GM19395 (cell line): ENCODE data around the gene SLC16A10.
A peak's percentile ranks its signal among the peaks of the same experiment; 100 is the strongest.
"Not testable (repeated sequence)": the region's sequence is repeated elsewhere in the genome, so short reads cannot be mapped to it uniquely, and the experiment has no call there.

Experiments
- ATAC-seq: cut with Tn5 transposase; IDR thresholded peaks from one replicate; pipeline ENCODE4 v1.9.1; 2021; ENCODE audit warnings: mild to moderate bottlenecking, moderate library complexity; ENCODE audit not compliant: unreplicated experiment

SLC16A10 gene

DNA sequence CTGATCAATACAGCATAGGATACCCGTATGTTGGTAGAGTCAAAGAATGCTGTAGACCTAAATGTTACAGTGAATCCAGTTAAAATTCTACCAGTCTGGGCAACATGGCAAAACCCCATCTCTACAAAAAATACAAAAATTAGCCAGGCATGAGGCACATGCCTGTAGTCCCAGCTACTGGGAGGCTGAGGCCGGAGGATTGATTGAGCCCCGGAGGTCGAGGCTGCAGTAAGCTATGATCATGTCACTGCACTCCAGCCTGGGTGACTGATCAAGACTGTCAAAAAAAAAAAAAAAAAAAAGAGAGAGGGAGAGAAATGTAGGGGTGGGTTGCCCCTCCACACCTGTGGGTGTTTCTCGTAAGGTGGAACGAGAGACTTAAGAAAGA is 167.5 kb downstream of the SLC16A10 start:
- ATAC-seq = no peak

DNA sequence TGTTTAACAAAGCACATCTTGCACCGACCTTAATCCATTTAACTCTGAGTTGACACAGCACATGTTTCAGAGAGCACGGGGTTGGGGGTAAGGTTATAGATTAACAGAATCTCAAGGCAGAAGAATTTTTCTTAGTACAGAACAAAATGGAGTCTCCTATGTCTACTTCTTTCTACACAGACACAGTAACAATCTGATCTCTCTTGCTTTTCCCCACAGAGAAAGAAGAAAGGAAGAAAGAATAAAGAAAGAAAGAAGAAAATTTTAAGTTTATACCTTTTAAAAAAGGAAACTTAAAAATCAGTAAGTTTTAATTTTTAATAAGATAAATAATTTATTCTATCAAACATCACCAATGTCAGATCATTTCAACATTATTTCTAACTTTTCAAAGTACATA is 168.5 kb downstream of the SLC16A10 start:
- ATAC-seq = not testable (repeated sequence)

DNA sequence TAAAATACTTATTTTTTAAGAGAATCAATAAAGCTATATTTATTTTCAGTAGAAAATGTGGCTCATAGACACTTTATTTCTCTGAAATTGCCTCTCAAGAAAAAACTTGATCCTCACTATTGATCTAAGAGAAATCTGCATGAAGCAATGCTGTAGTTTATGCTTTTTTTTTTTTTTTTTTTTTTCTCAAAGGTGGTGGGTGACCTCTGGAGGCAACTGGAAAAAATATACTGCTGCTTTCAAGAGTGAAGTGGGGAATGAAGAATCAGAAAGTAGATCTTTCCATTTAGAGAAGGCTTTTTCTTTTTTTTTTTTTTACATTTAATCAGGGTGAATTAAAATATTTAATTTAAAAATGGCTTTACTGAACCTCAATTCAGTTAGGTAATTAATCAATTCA is 169.3 kb downstream of the SLC16A10 start:
- no peak for ATAC-seq

DNA sequence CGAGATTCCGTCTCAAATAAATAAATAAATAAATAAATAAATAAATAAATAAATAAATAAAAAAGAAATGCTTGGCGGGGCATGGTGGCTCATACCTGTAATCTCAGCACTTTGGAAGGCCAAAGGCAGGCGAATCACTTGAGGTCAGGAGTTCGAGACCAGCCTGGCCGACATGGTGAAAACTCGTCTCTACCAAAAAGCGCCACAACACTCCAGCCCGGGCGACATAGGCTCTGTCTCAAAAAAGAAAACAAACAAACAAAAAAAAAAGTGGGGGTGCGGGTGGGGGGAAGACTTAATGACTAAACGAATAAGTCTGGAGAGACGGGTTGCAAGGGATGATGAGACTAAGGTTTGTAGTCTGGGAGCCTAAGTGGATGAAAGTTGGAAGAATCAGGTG is 170.7 kb downstream of the SLC16A10 start:
- ATAC-seq = no peak

DNA sequence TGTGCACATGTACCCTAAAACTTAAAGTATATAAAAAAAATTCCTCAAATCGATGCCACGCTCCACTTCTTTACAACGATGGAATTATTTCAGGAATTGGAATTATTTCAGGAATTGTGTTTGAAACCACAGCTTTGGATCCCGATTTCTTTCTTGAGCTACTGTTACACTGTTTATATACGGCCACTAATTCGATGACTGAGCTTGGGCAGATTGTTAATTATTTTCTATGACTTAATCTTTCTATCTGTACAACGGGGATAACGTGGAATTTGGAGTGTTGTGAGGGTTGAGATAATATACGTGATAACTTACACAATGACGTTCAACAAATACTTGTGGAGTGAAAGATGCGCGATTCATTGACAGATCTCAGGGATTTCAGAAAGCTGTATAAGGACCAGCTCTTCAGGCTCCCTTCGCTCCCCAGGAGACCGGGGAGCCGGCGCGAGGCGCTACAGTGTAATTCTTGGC is 171.3 kb downstream of the SLC16A10 start:
- no peak for ATAC-seq

DNA sequence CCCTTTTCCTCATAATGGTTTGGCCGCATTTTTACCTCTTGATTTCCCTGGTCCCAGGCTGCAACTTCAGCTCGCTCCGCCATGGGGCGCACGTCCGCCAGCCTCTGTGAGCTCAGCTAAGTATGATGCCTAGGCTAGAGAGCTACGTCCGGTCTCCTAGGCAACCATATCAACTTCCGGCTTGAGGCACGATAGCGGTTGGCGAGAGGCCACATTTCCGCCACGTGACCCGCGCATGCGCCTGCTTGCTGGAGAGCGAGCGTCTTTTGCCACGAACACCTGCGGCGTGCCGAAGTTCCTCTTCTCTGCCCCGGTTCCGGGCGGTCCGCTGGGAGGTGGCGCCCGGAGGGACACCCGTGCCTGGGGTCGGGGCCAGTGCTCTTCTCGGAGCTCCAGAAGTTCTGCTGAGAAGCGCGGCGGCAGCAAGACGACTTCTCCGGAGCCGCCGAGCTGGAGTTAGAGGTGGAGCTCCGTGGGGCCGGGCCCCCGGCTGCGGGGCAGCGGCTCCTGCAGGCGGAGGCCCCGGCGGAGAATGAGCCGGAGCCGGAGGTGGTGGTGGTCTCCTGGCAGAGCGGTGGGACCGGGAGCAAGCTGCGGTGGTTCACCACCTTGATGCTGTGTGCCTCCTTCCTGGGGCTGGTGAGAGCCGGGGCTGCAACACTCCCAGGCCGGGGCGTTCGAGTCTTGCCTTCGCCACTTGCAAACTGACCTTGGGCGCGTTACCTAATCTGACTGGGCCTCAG is 172.0 kb downstream of the SLC16A10 start:
- peak; percentile 99 for ATAC-seq

DNA sequence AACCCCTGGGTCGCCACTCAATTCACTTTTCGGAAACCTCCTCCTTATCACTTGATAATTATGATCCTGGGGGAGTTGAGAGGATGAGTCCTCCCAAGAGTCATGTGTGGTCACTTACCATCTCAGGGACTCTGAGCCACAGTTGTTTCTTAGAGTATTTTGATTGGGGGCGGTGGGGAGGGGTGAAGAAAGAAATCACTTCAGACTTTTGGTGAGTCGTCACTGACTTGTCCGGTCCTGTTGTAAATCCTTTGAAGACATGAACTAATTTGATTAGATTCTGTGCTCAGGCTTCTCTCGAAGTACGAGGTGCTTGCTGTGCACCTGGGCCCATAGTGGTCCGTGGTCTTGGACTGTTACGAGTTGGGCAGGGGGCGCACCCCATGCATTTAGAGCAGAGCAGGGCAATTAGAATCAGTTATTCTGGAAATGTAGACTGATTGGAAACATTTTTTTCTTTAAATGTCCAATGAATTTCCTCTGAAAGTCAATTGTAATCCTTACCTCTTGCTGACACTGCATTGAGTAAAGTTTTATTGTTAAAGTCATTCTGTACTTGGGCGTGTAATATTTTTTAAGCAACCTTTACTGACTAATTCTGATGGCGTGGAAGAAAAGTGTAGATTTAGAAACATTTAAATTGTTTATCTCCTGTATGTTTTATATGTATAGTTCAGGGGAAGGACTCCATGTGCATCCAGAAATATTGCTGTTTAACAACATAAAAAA is 173.4 kb downstream of the SLC16A10 start:
- ATAC-seq = no peak

DNA sequence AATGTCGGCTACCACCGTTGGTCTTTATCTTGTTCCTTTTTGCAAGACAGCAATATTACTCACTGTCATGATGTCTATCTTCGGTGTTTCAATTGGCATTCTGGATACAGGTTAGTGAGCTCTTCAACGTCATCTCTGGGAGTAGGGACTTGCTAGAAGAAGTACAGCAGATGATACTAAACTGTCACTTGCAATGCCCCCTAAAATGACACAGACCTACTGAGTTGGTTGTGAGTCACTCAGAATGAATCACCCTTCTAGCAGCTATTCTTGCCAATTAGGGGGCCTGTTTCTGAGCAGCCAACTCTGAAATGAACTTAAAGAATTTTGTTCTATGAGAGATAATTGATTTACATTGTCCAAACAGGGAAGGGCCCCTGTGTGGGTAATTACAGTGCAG is 176.5 kb downstream of the SLC16A10 start:
- ATAC-seq = no peak

DNA sequence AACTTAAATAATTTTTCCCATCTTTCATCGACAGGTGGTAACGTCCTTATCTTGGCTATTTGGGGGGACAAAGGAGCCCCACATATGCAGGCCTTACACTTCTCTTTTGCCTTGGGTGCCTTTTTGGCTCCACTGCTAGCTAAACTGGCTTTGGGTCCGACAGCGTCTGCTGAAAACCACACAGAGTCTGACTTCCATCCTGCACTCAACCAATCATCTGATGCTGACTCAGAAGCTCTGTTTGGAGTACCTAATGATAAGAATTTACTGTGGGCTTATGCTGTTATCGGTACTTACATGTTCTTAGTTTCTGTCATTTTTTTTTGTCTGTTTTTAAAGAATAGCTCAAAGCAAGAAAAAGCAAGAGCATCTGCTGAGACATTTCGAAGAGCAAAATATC is 178.5 kb downstream of the SLC16A10 start:
- no peak for ATAC-seq

DNA sequence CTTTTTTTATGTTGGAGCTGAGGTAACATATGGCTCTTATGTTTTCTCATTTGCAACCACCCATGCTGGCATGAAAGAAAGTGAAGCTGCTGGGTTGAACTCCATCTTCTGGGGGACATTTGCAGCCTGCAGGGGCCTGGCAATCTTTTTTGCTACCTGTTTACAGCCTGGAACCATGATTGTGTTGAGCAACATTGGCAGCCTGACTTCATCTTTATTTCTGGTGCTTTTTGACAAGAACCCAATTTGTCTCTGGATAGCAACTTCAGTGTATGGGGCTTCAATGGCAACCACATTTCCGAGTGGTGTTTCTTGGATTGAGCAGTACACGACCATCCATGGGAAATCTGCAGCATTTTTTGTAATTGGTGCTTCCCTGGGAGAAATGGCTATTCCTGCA is 179.0 kb downstream of the SLC16A10 start:
- no peak for ATAC-seq

DNA sequence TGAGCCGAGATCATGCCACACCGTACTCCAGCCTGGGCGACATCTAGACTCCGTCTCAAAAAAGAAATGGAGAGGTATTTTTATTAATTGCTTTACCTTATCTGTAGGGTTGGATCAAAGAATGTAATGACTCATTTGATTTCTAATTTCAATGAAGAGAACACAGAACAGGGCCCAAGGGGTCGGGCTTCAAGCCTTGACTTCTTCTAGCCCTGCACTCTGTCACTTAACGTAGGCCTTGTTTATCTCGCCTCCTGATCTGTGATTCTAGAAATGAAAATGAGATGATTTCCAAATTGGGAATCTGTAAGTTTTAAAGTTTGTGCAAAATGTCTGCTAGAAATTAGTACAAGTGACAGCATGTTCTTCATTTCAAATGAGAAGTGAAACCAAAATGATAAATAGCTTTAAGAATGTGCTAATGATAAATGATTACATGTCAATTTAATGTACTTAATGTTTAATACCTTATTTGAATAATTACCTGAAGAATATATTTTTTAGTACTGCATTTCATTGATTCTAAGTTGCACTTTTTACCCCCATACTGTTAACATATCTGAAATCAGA is 180.5 kb downstream of the SLC16A10 start:
- no peak for ATAC-seq

DNA sequence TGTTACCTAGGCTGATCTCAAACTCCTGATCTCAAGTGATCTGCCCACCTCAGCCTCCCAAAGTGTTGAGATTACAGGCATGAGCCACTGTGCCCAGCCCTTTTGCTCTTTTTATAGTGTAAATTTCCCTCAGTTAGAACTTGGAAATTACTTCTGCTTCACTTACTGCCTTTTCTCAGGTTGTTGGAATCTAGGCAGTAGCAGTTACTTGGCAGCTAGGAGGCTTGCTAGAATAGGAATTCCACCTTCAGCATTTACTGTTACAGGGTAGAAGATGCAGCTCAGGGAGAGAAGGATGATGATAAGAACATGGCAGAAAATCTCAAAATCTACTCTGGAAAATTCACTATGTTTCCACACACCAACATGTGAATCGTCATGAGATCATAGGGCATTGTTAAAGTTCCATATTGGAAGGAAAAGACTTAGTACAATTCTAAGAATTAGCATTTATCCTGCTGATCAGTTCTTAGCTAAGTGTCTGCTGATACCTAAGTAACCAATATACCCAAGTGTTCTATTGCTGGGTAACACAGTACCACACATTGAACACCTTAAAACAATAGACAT is 182.2 kb downstream of the SLC16A10 start:
- ATAC-seq = no peak

DNA sequence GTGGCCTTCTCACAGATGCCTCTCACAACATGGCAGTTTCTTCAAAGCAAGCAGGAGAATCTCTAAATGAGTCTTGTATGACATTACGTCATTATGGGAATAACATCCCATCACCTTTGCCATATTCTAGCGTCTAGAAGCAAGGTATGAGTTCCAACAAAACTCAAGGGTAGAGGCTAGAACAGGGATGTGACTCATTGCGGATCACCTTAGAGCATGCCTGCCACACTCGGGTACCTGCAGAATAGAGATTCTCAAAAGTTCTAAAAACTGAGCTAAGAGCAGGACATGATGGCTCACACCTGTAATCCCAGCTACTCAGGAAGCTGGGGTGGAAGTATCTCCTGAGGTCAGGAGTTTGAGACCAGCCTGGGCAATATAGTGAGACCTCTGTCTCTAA is 182.8 kb downstream of the SLC16A10 start:
- no peak for ATAC-seq

DNA sequence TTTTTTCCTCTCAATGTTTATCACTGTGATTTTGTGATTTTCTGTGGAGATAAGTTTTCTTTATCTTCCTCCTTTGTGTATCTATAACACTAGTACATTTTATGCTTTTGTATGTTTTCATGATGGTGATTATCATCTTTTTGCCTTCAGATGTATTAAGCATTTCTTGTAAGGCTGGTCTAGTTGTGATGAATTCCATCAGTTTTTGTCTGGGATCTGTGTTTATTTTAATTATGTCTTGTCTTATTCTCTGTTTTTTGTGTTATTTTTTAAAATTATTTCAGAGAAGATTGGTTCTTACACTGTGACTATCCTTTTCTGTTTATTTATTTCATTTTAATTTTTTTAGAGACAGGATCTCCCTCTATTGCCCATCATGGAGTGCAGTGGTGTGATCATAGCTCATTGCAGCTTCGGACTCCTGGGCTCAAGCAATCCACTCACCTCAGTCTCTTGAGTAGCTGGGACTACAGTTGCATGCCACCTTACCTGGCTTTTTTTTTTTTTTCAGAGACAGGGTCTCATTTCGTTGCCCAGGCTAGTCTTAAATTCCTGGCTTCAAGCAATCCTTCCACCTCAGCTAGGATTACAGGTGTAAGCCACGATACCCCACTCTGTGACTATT is 187.4 kb downstream of the SLC16A10 start:
- no peak for ATAC-seq

DNA sequence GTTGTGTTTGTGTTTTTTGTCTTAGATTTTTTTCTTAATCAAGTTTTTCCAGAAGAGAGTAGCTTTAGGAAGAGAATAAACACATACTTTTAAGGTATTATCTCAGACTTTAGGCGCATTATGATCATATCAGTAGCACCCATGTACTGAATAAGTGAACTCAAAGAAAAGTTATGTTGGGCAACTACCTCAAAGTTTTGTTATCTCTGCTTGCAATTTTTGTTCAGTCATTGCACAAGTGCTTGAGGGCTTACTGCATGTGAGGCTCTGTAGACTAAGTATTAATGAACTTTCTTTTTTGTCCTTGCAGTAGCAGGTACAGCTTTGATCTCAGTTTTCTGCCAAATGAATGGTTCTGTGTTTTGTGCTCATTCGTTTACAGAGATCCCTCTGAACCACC is 189.0 kb downstream of the SLC16A10 start:
- no peak for ATAC-seq

DNA sequence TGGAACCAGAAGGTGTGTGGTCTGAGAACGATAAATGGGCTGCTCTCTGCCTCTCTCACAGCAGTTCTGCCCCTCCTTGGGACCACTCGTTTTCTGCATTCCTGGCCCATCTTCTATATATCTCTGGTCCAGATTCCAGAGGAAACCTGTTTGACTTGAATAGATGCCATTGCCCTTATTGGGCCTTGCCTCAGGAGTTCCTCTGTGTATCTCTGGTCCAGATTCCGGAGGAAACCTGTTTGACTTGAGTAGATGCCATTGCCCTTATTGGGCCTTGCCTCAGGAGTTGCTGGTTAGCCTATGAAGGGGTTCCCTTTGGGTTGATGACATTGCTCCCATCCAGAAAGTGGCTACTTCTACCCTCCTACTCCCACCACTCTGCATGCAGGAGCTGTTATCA is 189.4 kb downstream of the SLC16A10 start:
- ATAC-seq = no peak

DNA sequence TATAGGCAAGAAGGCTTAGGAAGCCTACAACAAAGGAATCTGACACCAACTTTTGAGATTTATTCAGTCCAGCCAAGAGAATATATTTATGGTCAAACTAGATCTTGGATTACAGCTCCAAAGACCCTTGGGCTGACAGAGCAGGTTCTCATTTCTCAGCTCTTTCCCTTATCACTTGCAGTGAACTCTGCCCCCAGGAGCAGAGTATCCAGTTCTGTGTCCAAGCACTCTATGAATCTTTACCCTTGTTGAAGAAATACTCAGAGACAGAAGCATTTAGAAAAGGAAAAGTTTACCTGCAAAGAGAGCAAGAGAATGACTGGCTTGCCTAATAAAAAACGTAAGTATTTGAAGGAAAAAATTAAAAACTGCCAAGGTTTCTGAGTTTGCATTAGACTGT is 190.5 kb downstream of the SLC16A10 start:
- no peak for ATAC-seq

DNA sequence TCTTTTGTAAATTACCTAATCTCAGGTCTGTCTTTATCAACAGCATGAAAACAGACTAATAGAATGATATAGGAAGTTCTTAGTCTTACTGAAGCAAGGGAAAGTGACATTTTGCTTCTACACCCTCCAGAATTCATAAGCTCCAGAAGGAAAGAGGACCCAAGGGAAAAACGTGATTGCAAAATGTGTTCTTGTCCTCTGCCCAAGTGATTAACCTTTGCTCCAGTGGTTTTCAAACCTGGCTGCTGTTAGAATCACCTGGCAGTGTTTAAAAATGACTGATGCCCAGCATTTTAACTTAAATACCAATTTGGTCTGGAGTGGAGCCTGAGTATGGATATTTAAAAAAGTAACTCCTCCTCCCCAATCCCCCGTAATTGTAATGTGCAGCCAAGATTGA is 191.4 kb downstream of the SLC16A10 start:
- no peak for ATAC-seq

DNA sequence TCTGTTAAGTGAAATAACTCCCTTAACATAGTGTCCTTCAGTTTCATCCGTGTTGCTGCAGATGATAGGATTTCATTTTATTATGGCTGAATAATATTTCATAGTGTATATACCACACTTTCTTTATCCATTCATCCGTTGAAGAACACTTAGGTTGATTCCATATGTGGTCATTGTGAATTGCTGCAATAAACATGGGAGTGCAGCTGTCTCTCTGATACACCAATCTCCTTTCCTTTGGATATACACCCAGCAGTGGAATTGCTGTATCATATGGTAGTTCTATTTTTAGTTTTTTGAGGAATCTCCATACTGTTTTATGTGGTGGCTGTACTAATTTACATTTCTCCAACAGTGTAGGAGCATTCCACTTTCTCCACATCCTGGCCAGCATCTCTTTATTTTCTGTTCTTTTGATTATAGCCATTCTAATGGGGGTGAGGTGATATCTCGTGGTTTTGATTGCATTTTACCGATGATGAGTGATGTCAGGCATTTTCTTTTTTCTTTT is 193.2 kb downstream of the SLC16A10 start:
- no peak for ATAC-seq
